CD4-positive, CD25-positive, alpha-beta regulatory T cell (primary cell): ENCODE data around the gene ZMYND8. TPM values are rescaled to one million over a fixed set of nuclear protein-coding genes. Genes with fewer than 3 reads are reported as not detected.
"Not testable (repeated sequence)": the region's sequence is repeated elsewhere in the genome, so short reads cannot be mapped to it uniquely, and the experiment has no call there.

Source experiments
- ATAC-seq, 2 donors: fragments of 150-1000 bp; cut with Tn5 transposase; one replicate each; pipeline ENCODE4 v1.10.0; 2021; ENCODE audit warnings: low read depth in 2 of 2, moderate number of reproducible peaks in 2 of 2, moderate library complexity in 1 of 2
- DNase-seq, 3 donors: peaks; one replicate each; pipeline versions ENCODE4 v3.0.0 to v3.0.0-alpha.2; 2012 to 2022; ENCODE audit warnings: mixed read lengths in 1 of 3
- H3K27ac ChIP-seq: one replicate; pipeline ENCODE4 v1.7.0; 2013; ENCODE audit warnings: mild to moderate bottlenecking, low read length; ENCODE audit not compliant: insufficient read depth, poor library complexity, severe bottlenecking
- H3K27me3 ChIP-seq: one replicate; pipeline ENCODE4 v1.7.0; 2013; ENCODE audit warnings: low read length; ENCODE audit not compliant: control insufficient read depth, insufficient read depth
- H3K36me3 ChIP-seq: one replicate; pipeline ENCODE4 v1.7.0; 2013; ENCODE audit warnings: mild to moderate bottlenecking, low read length, moderate library complexity; ENCODE audit not compliant: control insufficient read depth, insufficient read depth
- H3K4me1 ChIP-seq: 2 replicates; pipeline ENCODE4 v1.7.0; 2013; ENCODE audit warnings: mild to moderate bottlenecking, low read length; ENCODE audit not compliant: insufficient read depth, control insufficient read depth, poor library complexity, severe bottlenecking
- H3K4me3 ChIP-seq: one replicate; pipeline ENCODE4 v1.7.0; 2013; ENCODE audit warnings: low read depth, mild to moderate bottlenecking, low read length, moderate library complexity
- H3K9me3 ChIP-seq, 2 experiments: 1 replicate in 1 of 2; 2 replicates in 1 of 2; pipeline ENCODE4 v1.7.0; 2013; ENCODE audit warnings: low read length in 2 of 2, mild to moderate bottlenecking in 1 of 2, moderate library complexity in 1 of 2; ENCODE audit not compliant: control insufficient read depth in 2 of 2
- H3K27ac Mint-ChIP-seq, 3 donors: one replicate each; pipeline ENCODE4 v1.8.0; 2020 to 2022; ENCODE audit warnings: mild to moderate bottlenecking in 3 of 3, mixed read lengths in 3 of 3, moderate library complexity in 2 of 3
- H3K27me3 Mint-ChIP-seq: one replicate; pipeline ENCODE4 v1.8.0; 2022; ENCODE audit warnings: mild to moderate bottlenecking, mixed read lengths
- H3K36me3 Mint-ChIP-seq: one replicate; pipeline ENCODE4 v1.8.0; 2020; ENCODE audit warnings: mixed read lengths
- H3K4me1 Mint-ChIP-seq, 4 donors: one replicate each; pipeline ENCODE4 v1.8.0; 2020 to 2022; ENCODE audit warnings: mixed read lengths in 4 of 4, mild to moderate bottlenecking in 1 of 4
- H3K4me3 Mint-ChIP-seq, 4 donors: one replicate each; pipeline ENCODE4 v1.8.0; 2020 to 2022; ENCODE audit warnings: mild to moderate bottlenecking in 4 of 4, mixed read lengths in 4 of 4, moderate library complexity in 3 of 4
- H3K9me3 Mint-ChIP-seq, 7 donors: one replicate each; pipeline ENCODE4 v1.8.0; 2020 to 2022; ENCODE audit warnings: mixed read lengths in 7 of 7, mild to moderate bottlenecking in 3 of 7, moderate library complexity in 2 of 7
- polyA plus RNA-seq, 4 donors: library from polyadenylated mRNA; unstranded; fragments of 300-500 nt; fragmentation: Illumina TruSeq; gene quantifications; one replicate each; pipeline ENCODE4 v1.2.3, GENCODE V29; 2021
- total RNA-seq: library from RNA; stranded (reverse); gene quantifications from one replicate; pipeline ENCODE4 v1.2.3, GENCODE V29; 2022

The ZMYND8 gene
- total and polyA plus RNA-seq, 5 donors from 2014 or later = 7.5 to 47.2 (median 8.9) TPM

GRCh38 chr20:47392015-47392720, 35.7 kb upstream of the ZMYND8 start:
- H3K4me1 Mint-ChIP-seq = peaks cover 0 to 7% (median under 1%) of the 10 kb centered on the region in 4 donors
- no peak overlapping the region for H3K4me3 Mint-ChIP-seq
- H3K27me3 Mint-ChIP-seq = no peaks in the 10 kb centered on the region
- no peak overlapping the region for H3K4me3 ChIP-seq
- H3K9me3 ChIP-seq = no peaks in the 10 kb centered on the region
- no peaks in the 10 kb centered on the region for H3K27me3 ChIP-seq
- no peaks in the 10 kb centered on the region for H3K36me3 Mint-ChIP-seq
- H3K27ac Mint-ChIP-seq = peak overlapping the region in 1 of 3 donors; percentile 52
- H3K27ac ChIP-seq = no peak overlapping the region
- no peaks in the 10 kb centered on the region for H3K4me1 ChIP-seq
- ATAC-seq = peak; percentile 12 to 64
- peaks cover 0 to 6% (median 1%) of the 10 kb centered on the region in 7 donors for H3K9me3 Mint-ChIP-seq
- no peaks in the 10 kb centered on the region for H3K36me3 ChIP-seq
- DNase-seq = peak in 1 of 3 donors; percentile 47

- H3K36me3 Mint-ChIP-seq = no peaks in the 10 kb centered on the region
- Histone ChIP-seq H3K36me3 (no peaks in the 10 kb centered on the region), H3K4me3 (no peak overlapping the region), H3K4me1 (no peaks in the 10 kb centered on the region), H3K27ac (no peak overlapping the region), H3K9me3 (no peaks in the 10 kb centered on the region), H3K27me3 (no peaks in the 10 kb centered on the region)
- H3K4me3 Mint-ChIP-seq = no peak overlapping the region
- peaks cover 0 to 7% (median under 1%) of the 10 kb centered on the region in 4 donors for H3K4me1 Mint-ChIP-seq
- DNase-seq (no peak), ATAC-seq (peak in 1 of 2 donors; percentile 25)
- peaks cover 0 to 6% (median 1%) of the 10 kb centered on the region in 7 donors for H3K9me3 Mint-ChIP-seq
- H3K27me3 Mint-ChIP-seq = no peaks in the 10 kb centered on the region
- no peak overlapping the region for H3K27ac Mint-ChIP-seq
Observed at GRCh38 chr20:47391276-47392010, 34.9 kb upstream of the ZMYND8 start.

GRCh38 chr20:47389867-47390347, 33.4 kb upstream of the ZMYND8 start:
- DNase-seq (no peak), ATAC-seq (no peak)
- no peaks in the 10 kb centered on the region for H3K27me3 Mint-ChIP-seq
- peak overlapping the region in 2 of 3 donors; percentile 61 to 74 for H3K27ac Mint-ChIP-seq
- Histone ChIP-seq H3K36me3 (no peaks in the 10 kb centered on the region), H3K27me3 (no peaks in the 10 kb centered on the region), H3K27ac (no peak overlapping the region), H3K9me3 (no peaks in the 10 kb centered on the region), H3K4me3 (no peak overlapping the region), H3K4me1 (no peaks in the 10 kb centered on the region)
- peaks cover 0 to 6% (median 1%) of the 10 kb centered on the region in 7 donors for H3K9me3 Mint-ChIP-seq
- peaks cover 0 to 7% (median under 1%) of the 10 kb centered on the region in 4 donors for H3K4me1 Mint-ChIP-seq
- no peak overlapping the region for H3K4me3 Mint-ChIP-seq
- no peaks in the 10 kb centered on the region for H3K36me3 Mint-ChIP-seq

- H3K27ac ChIP-seq, H3K4me3 ChIP-seq, H3K36me3 ChIP-seq, H3K36me3 Mint-ChIP-seq, H3K4me1 Mint-ChIP-seq, H3K9me3 Mint-ChIP-seq, H3K27me3 Mint-ChIP-seq, DNase-seq, H3K9me3 ChIP-seq, H3K27ac Mint-ChIP-seq, H3K4me3 Mint-ChIP-seq, H3K4me1 ChIP-seq, ATAC-seq, H3K27me3 ChIP-seq: not testable (repeated sequence)
Observed at GRCh38 chr20:47385968-47386367, 29.5 kb upstream of the ZMYND8 start.

GRCh38 chr20:47382746-47383415, 26.4 kb upstream of the ZMYND8 start:
- H3K9me3 Mint-ChIP-seq = no peaks in the 10 kb centered on the region
- Histone ChIP-seq H3K4me3 (no peak overlapping the region), H3K36me3 (no peaks in the 10 kb centered on the region), H3K27ac (no peak overlapping the region), H3K9me3 (no peaks in the 10 kb centered on the region), H3K27me3 (no peaks in the 10 kb centered on the region), H3K4me1 (no peaks in the 10 kb centered on the region)
- H3K4me3 Mint-ChIP-seq = no peak overlapping the region
- peak overlapping the region in 1 of 3 donors; percentile 34 for H3K27ac Mint-ChIP-seq
- no peak for ATAC-seq
- peaks cover 0 to 8% (median 5%) of the 10 kb centered on the region in 4 donors for H3K4me1 Mint-ChIP-seq
- DNase-seq = no peak
- H3K27me3 Mint-ChIP-seq = no peaks in the 10 kb centered on the region
- H3K36me3 Mint-ChIP-seq = no peaks in the 10 kb centered on the region

GRCh38 chr20:47380481-47380880, 24.0 kb upstream of the ZMYND8 start:
- DNase-seq (peak in 1 of 3 donors; percentile 62), ATAC-seq (no peak)
- H3K9me3 Mint-ChIP-seq = no peaks in the 10 kb centered on the region
- Histone ChIP-seq H3K4me1 (no peaks in the 10 kb centered on the region), H3K4me3 (no peak overlapping the region), H3K27me3 (no peaks in the 10 kb centered on the region), H3K9me3 (no peaks in the 10 kb centered on the region), H3K36me3 (no peaks in the 10 kb centered on the region), H3K27ac (no peak overlapping the region)
- H3K27me3 Mint-ChIP-seq = no peaks in the 10 kb centered on the region
- H3K4me1 Mint-ChIP-seq = peaks cover 0 to 8% (median 5%) of the 10 kb centered on the region in 4 donors
- no peak overlapping the region for H3K27ac Mint-ChIP-seq
- H3K4me3 Mint-ChIP-seq = no peak overlapping the region
- no peaks in the 10 kb centered on the region for H3K36me3 Mint-ChIP-seq

GRCh38 chr20:47379433-47380150, 23.1 kb upstream of the ZMYND8 start:
- Histone ChIP-seq H3K36me3 (no peaks in the 10 kb centered on the region), H3K4me1 (no peaks in the 10 kb centered on the region), H3K27me3 (no peaks in the 10 kb centered on the region), H3K4me3 (no peak overlapping the region), H3K27ac (no peak overlapping the region), H3K9me3 (no peaks in the 10 kb centered on the region)
- H3K4me3 Mint-ChIP-seq = no peak overlapping the region
- peak overlapping the region in 2 of 3 donors; percentile 72 to 91 for H3K27ac Mint-ChIP-seq
- DNase-seq (no peak), ATAC-seq (no peak)
- peaks cover 0 to 8% (median 5%) of the 10 kb centered on the region in 4 donors for H3K4me1 Mint-ChIP-seq
- no peaks in the 10 kb centered on the region for H3K36me3 Mint-ChIP-seq
- H3K27me3 Mint-ChIP-seq = no peaks in the 10 kb centered on the region
- no peaks in the 10 kb centered on the region for H3K9me3 Mint-ChIP-seq
